ENCODE data around the gene LAIR1.
"Not testable (repeated sequence)": the region's sequence is repeated elsewhere in the genome, so short reads cannot be mapped to it uniquely, and the experiment has no call there.

The LAIR1 gene

DNA sequence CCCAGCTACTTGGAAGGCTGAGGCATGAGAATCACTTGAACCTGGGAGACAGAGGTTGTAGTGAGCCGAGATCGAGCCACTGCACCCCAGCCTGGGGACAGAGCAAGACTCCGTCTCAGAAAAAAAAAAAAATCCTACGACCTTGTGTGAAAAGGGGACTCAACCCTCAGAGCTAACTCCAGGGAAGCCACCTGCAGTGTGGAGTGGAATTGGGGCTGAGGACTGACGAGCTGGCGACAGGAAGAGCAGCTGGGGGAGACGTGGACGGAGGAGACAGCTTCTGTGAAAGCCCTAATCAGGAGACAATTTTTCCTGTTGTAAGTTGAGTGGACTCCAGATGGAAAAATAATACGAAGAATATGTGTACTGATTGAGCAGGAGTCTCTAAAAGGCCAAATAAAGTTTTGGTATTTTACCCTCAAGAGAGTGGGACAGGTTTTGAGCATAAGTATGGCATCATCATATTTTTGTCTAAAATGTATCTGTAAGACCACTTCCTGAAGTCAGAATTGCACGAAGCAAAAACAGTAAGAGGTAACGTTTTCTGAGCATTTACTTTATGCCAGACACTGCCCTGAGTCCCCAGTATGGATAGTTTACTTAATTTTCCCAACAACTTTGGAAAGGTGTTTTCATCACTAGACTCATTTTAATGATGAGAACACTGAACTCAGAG, 12.0 kb upstream of the LAIR1 start:
- no peak for DNase-seq (ENCODE audit: low spot score)

DNA sequence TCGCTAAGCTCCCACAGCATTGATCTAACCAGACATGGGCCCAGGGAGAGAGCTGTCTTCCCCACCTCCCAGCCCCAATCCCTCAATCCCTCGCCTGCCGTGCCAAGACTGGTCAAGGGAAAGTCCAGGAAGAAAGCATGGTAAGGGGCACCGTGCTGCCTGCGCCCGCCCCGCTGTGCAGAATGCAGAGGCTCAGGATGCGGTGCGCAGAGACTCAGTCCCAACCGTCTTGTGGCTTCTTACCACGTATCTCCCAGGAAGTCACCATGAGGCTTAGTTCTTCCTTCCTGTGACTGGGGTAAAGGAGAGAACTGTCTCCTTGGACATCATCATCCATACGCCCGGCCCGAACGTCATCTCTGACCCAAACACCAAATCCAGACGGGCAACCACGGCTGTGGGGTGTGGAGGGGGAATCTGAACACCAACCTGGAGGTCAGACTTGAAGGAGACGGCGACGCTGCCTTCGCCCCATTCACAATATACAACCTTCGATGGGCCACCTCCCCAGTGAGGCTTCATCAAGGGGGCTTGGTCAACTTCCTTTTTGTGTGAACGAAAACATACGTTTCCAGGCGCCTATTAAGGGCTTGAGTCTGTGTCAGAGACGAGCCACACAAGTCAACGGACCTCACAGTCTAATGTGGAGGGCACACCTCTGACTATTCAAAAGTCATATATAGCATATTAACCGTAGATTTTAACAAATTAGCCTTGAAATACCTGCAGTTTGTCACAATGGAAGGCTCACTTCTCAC, 10.6 kb upstream of the LAIR1 start:
- DNase-seq (ENCODE audit: low spot score) = not testable (repeated sequence)

DNA sequence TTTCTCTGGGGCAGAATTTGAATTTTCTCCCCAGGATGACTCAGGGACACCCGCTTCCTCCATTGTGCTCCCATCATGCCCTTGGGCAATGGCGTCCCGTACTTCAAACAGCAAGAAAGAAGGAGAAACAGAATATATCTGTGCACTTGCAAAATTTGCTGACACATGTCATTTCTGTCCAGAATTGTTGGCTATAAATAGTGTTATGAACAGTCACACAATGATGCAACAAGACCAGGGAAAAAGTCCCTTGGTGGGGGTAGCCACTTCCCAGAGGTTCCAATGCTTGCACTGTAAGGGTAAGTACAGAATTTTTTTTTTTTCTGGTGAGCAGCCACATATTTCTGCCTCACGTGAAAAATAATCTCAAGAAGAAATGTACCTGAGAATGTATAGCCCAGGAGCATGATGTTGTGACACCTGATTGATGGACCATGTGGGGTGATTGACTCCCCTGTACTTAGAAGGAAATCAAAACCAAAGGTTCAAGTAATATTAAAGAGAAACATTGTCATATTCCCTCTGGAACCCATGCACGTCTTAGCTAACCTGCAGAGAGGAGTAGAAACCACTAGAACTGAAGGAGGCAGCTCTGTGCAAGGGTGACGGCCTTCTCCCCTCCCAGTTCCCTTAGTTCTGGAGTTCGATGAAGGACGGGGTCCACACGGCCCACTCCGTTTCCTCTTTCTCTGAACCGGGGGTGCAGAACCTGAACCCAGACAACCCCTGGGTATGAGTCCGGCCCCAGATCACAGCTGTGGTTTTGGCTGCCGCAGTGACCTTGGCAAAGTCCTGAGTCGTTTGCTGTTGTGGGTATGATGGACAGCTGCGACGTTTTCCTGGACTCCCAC, 9.3 kb upstream of the LAIR1 start:
- DNase-seq (ENCODE audit: low spot score) = no peak

DNA sequence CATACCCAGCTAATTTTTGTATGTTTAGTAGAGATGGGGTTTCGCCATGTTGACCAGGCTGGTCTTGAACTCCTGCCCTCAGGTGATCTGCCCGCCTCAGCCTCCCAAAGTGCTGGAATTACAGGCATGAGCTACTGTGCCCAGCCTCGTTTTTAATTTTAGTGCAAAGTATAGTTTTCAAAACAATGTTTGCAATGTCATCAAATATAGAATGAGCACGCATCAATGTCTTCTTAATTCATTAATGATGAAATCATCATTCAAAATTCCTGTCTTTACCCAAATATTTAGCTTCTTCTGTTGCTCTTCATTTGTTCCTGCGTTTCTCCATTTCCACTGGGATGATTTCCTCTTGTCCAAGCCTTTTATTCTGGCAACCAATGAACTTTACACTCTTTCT, 6.7 kb upstream of the LAIR1 start:
- not testable (repeated sequence) for DNase-seq (ENCODE audit: low spot score)

DNA sequence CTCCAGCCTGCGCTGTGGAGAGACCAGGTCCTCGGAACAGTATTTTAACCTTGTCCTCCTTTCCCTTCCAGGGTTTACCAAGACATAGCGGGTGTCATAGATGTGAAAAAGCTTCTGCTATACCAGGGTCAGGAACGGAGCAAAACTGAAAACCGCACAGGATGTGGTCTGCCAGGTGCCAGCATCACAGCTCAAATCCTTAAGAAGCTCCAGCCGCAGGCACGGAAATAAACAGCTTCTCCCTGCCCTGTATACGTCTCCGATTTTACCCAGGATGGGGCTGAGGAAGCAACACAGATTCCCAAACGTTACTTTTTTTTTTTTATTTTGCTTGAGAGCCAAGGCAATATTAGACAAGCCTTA, 5.7 kb upstream of the LAIR1 start:
- DNase-seq (ENCODE audit: low spot score) = not testable (repeated sequence)

DNA sequence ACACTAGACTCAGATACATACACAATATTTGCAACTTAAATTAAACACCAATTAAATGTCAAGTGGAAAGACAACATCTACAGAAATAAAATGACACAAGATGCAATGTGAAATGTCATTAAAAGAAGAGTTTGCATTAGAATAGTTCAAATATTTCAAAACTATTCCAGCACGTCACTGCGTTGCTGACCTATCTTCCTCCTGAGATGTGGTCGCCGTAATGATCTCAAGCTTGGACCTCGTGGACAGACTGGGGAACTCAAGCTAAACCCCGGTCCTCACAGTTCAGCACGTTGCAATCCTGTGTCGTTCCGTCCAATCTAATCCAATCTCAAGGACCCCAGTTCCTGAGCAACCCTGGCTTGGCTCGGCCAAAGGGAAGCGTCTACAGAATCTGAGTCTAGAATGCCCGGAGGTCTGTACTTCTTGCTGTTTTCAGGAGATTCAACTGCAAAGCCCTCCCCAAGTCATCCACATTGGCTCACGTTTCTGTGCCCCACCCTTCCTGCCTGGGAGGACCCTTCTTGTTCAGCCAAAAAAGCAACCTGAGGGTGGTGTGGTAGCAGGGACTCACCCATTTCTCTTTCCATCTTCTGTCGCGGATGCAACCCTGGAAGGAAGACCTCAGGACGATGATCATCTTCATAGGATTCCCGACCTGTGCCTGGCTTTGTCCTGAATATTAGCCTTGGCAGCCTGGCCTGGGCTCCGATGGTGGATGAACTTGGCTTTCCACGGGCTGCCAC, 5.1 kb upstream of the LAIR1 start:
- not testable (repeated sequence) for DNase-seq (ENCODE audit: low spot score)

DNA sequence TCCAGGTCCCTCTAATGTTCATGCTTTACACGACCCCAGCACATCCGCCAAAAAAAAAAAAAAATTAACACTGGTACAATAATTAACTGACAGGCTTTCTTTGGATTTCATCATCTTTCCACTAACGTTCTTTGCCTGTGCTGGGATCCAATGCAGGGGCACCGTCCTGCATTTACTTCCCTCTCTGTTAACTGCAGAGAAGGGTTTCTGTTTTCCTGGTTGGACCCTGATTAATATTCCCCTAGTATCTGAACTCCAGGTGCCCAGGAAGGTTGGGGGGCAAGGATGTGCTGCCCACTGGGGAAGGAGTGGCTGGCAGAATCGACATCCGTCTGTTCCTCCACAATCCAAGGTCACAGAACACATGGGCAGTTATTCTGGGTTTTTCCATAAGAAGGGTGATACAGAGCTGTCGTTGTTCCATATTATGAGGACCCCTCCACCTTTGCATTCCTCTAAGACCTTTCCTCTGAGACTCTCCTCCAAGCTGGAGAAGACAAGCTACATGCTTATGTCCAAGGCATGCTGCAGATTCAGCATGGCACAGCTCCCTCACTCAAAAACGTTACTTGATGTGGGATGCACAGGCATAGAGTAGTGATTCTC, 4.5 kb upstream of the LAIR1 start:
- DNase-seq (ENCODE audit: low spot score) = no peak

DNA sequence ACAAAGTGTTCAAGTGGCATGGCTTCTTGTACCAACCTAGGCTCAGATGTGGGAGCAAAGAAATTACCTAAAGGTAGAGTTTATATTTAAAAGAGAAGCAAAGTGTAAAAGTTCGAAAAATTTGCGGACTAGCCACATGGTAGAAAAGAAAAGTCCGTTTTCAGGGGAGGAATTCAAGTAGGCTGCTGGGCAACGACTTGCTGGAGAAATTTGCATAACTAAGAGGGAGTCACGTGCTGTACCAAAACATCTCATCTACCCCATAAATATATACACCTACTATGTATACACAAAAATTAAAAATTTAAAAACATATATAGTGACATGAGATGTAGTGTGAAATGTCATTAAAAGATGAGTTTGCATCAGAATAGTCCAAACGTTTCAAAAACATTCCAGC, 2.1 kb upstream of the LAIR1 start:
- no peak for DNase-seq (ENCODE audit: low spot score)

DNA sequence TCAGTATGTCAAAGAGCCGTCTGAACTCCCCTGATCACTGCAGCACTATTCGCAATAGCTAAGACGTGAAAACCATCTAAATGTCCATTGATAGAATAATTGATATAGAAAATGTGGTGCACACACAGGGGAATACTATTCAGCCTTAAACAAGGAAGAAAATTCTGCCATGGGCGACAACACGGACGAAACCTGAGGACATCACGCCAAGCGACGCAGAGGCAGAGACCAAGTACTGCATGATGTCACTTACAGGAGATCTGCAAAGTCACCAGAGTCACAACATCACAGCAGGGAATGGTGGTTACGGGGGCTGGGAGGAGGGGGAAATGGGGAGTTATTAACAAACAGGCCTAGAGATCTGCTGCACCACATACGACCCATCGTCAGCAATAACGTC, 1.1 kb upstream of the LAIR1 start:
- not testable (repeated sequence) for DNase-seq (ENCODE audit: low spot score)

DNA sequence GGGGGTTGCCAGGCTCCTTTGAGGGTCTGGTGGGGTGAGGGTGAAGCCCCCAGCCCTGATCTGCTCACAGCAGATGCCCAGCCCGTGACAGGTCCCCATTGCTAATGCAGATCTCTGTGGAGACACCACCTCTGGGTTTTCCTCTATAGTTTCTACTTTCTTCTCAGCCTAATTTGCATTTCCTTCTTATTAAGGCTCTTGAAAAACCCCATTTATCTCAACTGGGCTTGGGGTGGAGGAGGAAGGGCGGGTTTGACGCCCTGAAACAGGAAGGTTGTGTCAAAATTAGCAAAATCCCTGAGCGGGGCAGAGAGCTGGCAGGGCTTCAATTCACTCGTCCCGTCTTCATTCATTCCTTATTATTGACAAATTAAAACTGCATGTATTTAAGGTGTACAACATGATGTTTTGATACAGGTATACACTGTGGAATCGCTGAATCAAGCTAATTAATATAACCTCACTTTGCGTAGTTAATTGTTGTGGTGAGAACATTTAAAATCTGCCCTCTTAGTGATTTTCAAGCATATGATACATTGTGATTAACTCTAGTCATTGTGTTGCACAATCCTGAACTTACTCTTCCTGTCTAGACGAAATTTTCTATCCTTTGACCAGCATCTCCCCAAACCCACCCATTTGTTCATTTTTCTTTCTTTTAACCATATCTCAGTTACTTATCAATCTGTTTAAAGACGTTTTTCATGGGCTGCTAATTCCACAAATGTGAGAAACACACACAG, 2.9 kb downstream of the LAIR1 start:
- DNase-seq (ENCODE audit: low spot score) = not testable (repeated sequence)

DNA sequence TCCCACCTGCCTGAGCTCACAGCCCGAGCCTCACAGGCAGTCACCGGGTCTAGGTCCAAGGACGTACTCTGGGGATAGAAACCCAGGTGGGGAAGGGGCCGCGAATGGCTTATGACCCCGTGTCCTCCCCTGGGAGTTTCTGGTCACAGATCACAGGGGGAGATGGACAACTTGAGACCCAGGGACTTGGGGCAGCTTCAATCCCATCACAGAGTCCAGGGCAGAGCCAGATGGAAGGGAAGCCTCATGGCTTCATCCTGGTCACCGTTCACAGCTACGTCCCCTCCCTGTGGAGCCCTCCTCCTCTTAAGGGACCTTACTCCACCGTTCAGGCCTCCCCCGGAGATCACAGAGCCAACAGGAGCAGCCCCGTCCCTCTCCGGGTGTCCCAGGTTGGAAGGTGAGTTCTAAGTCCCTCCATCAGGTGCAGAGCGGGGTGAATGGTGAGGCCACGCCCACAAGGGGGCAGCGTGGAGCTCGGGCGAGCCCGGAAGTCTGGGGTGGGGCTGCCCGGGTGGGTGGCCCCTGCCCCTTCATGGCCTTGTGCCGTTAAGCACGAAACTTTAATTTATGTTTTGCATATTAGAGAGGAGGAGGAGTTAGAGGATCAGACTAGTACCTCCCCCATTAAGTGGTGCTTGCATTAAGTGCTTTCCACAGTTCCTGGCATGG, 5.4 kb downstream of the LAIR1 start:
- DNase-seq (ENCODE audit: low spot score) = not testable (repeated sequence)

DNA sequence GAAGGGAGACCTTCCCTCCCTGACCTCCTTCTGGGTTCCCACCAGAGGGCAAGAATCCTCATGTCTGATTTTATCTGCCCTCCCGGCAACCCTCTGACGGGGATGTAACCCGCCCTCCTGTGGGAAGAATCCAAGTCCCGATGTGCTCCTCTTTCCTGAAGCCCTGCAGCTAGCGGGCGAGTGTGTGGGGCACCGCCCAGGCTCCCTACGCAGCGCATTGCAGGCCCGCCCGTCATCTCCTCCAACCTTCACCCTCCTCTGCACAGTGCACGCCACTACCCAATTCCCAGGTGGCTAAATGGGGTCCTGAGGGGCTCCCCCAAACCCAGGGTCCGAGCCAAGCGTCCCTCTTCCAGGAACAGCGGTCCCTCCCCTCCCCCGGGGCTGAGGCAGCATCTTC, 7.3 kb downstream of the LAIR1 start:
- no peak for DNase-seq (ENCODE audit: low spot score)

DNA sequence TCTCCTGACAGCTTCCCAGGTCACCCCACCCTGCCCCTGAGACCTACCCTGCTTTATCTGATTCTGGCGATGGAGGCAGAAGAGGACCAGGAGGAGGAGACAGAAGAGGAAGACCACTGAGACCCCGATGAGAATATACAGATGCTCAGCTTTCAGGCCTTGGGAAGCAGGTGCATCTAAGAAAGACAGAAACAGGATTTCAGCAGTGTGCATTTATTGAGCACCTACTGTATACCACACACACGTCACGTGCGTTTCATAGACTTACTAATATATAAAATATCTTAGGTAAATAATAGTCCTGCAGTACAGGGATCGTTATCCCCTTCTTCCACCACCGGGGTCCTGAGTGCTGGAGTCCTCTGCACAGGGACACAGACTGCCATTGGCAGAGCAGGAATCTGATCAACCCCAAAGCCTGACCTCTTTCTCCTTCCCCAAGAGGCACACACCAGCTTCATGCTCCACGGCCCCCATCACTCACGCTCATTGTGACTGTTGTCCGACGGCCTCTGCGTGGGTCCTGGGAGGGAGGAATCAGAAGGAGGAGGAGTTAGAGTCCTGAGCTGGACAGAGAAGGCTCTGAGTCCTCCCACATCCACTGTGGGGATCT, 8.2 kb downstream of the LAIR1 start:
- no peak for DNase-seq (ENCODE audit: low spot score)

DNA sequence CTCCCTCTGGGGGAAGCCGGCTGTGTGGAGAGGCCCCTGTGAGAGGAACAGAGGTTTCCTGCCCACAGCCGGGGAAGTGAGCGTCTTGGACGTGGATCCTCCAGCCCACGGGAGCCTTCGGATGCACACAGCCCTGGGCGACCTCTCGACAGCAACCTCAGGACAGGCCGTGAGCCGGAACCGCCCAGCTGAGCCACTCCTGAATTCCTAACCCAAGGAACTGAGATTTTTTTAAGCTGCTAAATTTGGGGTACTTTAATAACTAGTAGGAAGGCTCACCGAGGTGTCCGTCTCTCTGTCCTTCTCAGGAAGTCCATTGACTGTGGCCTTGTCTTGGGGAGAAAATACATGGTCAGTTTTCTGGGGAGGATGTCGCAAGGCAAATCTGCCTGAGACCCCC, 9.1 kb downstream of the LAIR1 start:
- DNase-seq (ENCODE audit: low spot score) = no peak

DNA sequence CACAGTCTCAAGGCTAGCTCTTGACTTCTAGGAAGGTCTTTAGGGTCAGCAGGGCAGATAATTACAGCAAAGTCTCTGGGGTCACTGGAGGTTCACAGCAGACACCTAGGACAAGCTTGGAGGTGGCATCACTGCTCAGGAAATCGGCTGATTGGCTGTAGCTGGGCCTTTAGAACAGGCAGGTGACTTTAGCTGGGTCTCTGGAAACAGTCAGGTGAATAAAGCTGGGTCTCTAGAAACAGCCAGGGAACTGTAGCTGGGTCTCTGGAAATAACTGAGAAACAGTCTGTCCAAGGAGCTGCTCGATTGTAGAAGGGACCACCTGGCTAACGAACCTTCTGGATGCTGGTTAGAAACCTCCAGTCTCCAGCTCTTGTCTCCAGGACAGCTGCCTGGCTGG, 10.0 kb downstream of the LAIR1 start:
- no peak for DNase-seq (ENCODE audit: low spot score)

DNA sequence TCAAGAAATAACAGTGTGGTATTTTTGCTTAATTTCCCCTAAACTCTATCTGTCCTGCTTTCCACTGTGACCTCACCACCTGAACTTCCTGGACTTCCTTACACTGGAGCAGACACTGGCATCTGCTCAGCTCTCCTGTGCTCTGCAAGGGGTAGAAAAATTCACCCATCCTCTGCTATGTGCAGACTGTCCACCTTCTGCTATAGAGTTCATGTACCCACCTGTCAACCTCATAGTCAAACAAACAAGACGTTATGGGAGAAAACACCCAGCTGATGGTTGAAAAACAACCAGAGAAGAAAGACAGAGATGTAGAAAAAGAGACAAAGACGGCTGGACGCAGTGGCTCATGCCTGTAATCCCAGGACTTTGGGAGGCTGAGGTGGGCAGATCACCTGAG, 12.2 kb downstream of the LAIR1 start:
- DNase-seq (ENCODE audit: low spot score) = no peak

DNA sequence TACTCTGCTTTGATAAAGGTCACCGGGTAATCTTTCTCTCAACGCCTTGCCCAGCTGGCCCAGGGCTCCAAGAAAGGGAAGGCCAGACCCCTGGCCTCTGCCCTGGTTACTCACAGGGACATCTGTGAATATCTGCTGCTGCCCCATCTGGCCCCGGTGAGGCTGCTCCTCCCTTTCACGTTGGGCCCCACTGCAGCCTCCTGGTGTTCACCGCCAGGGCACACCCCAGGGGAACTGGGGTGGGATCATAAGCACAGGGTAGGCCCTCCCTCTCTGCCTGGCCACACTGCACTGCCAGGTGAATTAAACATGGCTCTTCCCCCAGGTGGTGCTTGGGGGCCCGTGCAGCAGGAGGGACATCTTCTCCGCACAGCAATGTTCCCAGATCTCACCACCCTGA, 12.7 kb downstream of the LAIR1 start:
- DNase-seq (ENCODE audit: low spot score) = no peak

DNA sequence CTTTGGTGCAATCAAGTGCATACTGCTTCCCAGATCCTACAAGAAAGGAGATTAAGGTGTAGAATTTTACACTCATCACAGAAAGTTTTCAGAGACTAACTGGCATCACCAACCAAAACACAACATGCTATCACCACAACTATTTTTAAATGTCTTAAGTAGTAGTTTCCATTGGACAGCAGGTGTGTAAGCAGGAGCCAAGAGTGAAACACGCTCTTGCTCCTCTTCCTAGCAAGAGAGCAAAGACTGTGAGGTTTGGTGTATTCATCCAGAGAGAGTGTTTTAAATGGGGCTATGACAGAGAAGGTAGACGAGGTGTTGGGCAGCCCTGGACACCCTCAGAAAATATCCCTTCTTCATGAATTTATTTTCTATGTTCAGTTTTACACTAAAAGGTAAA, 13.3 kb downstream of the LAIR1 start:
- no peak for DNase-seq (ENCODE audit: low spot score)

DNA sequence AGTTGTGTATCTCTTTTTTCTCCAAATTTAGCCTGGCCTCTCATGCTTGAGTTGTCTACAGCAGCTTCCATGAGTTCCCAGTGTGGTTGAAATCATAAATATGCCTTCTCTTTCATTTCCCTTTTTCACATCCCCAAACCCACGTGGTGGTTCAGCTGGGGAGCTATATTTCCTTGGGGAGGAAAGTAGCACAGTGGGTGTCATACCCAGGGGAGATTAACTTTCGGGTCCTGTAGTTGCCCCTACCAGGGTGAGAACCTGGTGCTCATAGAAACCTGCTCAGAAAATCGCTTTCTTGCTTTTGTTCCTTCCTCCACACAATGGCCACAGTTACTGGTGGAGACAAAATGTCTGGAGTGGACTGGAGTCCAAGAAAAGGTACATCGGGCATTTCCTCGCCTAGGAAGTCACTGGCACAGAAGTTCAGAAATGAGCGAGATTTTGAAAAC, 18.8 kb downstream of the LAIR1 start:
- no peak for DNase-seq (ENCODE audit: low spot score)

DNA sequence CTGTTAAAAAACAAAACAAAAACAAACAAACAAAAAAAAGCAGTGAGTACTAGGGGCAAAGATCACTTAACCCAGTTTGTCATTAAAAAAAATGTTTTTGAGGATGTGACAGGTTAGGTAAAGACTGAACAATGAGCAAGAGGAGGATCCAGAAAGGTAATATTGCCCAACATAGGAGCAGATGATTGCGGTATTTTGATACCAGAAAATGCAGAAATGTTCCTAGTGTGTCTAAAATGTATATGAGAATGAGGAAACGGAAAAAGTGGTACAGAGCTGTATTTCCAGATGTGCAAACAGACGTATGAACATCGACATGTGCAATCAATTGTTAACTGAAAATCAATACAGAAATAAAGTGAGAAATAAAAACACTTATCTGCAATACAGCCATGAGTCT, 20.9 kb downstream of the LAIR1 start:
- DNase-seq (ENCODE audit: low spot score) = no peak
